ENCODE measurements around the gene C11orf65.

Gene C11orf65

GRCh38 chr11:108351468-108351867 lies 115.9 kb downstream of the C11orf65 start:
- in situ Hi-C loops (cut with MboI; ENCODE audit: low pct_unique_long_range_greater_than_20kb, low sequenced_read_pairs, unreplicated experiment): no loop called here
- no peak for TF ChIP-seq CTCF (IDR thresholded peaks at IDR 0.05; ENCODE audit: extremely low read depth, insufficient read depth, missing control alignments)
- no peak for DNase-seq (ENCODE audit: low spot score)

GRCh38 chr11:108346451-108346850 lies 120.9 kb downstream of the C11orf65 start:
- in situ Hi-C loops (cut with MboI; ENCODE audit: low pct_unique_long_range_greater_than_20kb, low sequenced_read_pairs, unreplicated experiment): loop anchor here (25.0 kb wide), 1 partner anchor 316 kb away; the partner anchor contains the start of gene DDX10
- no peak for DNase-seq (ENCODE audit: low spot score)
- no peak for TF ChIP-seq CTCF (IDR thresholded peaks at IDR 0.05; ENCODE audit: extremely low read depth, insufficient read depth, missing control alignments)

GRCh38 chr11:108345767-108346166 lies 121.6 kb downstream of the C11orf65 start:
- DNase-seq (ENCODE audit: low spot score): no peak
- TF ChIP-seq CTCF (IDR thresholded peaks at IDR 0.05; ENCODE audit: extremely low read depth, insufficient read depth, missing control alignments): no peak
- in situ Hi-C loops (cut with MboI; ENCODE audit: low pct_unique_long_range_greater_than_20kb, low sequenced_read_pairs, unreplicated experiment): loop anchor here (25.0 kb wide), 1 partner anchor 317 kb away; the partner anchor contains the start of gene DDX10

GRCh38 chr11:108343714-108344113 lies 123.6 kb downstream of the C11orf65 start:
- no peak for DNase-seq (ENCODE audit: low spot score)
- TF ChIP-seq CTCF (IDR thresholded peaks at IDR 0.05; ENCODE audit: extremely low read depth, insufficient read depth, missing control alignments): no peak
- in situ Hi-C loops (cut with MboI; ENCODE audit: low pct_unique_long_range_greater_than_20kb, low sequenced_read_pairs, unreplicated experiment): loop anchor here (25.0 kb wide), 1 partner anchor 319 kb away; the partner anchor contains the start of gene DDX10

GRCh38 chr11:108341654-108342053 lies 125.7 kb downstream of the C11orf65 start:
- in situ Hi-C loops (cut with MboI; ENCODE audit: low pct_unique_long_range_greater_than_20kb, low sequenced_read_pairs, unreplicated experiment): loop anchor here (25.0 kb wide), 1 partner anchor 321 kb away; the partner anchor contains the start of gene DDX10
- no peak for TF ChIP-seq CTCF (IDR thresholded peaks at IDR 0.05; ENCODE audit: extremely low read depth, insufficient read depth, missing control alignments)
- DNase-seq (ENCODE audit: low spot score): no peak

- TF ChIP-seq CTCF (IDR thresholded peaks at IDR 0.05; ENCODE audit: extremely low read depth, insufficient read depth, missing control alignments): no peak
- no peak for DNase-seq (ENCODE audit: low spot score)
- in situ Hi-C loops (cut with MboI; ENCODE audit: low pct_unique_long_range_greater_than_20kb, low sequenced_read_pairs, unreplicated experiment): loop anchor here (25.0 kb wide), 1 partner anchor 321 kb away; the partner anchor contains the start of gene DDX10
Measured at GRCh38 chr11:108340973-108341372, 126.4 kb downstream of the C11orf65 start.

Data from GM13977 (cell line).